DND-41 (cell line): Measurements from ENCODE around the gene FTSJ3.

Experiments
- CTCF ChIP-seq: IDR thresholded peaks from 2 replicates; pipeline ENCODE4 v1.5.1; 2012; ENCODE audit warnings: borderline replicate concordance, low read length, moderate library complexity, mild to moderate bottlenecking; ENCODE audit not compliant: poor library complexity, severe bottlenecking; ENCODE audit errors: extremely low read depth
- EZH2 ChIP-seq: IDR thresholded peaks from 3 replicates; pipeline ENCODE4 v1.6.1; 2012; ENCODE audit warnings: borderline replicate concordance, low read depth, mild to moderate bottlenecking, moderate library complexity, low read length, inconsistent platforms; ENCODE audit not compliant: severe bottlenecking

- no peak for TF ChIP-seq EZH2
- no peak for TF ChIP-seq CTCF
Measured at GRCh38 chr17:63848834-63849689, 21.6 kb upstream of the FTSJ3 start.
